Globus pallidus (tissue), 1 donor: ENCODE results near the gene ZDHHC6.
"Not testable (repeated sequence)": the region's sequence is repeated elsewhere in the genome, so short reads cannot be mapped to it uniquely, and the experiment has no call there.

Source experiments
- DNase-seq: peaks from one replicate; pipeline ENCODE4 v3.0.0-alpha.2; 2015; ENCODE audit warnings: low spot score

ZDHHC6 gene

DNA sequence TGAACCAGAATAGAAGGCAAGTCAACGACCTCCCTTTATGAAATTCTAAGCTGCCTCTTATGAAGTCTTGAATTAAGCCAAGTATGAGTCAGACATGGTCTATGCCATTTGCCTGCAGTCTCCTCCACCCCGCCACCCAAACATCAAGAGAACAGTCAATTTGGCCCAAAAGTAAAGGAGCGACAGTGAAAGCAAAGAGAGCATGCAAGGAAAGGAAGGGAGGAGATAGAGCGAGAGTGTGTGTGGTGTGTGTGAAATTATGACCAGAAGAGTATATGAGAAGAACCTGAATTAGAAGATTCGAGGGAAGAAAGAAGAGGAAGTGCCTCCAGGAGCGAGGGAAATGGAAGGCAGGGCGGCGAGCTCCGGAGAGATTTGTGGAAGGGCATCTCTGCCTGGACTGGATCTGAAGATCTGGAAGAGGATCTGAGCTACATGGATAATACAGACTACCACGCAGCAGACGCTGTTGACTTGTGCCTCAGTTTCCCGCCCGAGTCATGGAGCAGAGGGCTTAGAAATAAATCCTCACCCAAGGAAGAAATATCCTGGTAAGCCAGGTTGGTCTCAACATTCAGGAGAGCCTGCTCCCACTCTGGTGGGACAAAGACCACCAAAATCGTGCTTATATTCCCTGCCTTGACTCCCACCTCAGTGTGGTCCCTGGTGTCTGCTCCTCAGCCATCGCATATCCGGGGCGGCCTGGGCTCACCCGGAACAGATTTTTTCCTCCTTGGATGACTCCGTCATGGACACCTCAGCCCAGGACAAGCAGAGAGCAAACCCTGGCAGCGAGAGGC, 459 bp downstream of the ZDHHC6 start:
- DNase-seq: no peak

DNA sequence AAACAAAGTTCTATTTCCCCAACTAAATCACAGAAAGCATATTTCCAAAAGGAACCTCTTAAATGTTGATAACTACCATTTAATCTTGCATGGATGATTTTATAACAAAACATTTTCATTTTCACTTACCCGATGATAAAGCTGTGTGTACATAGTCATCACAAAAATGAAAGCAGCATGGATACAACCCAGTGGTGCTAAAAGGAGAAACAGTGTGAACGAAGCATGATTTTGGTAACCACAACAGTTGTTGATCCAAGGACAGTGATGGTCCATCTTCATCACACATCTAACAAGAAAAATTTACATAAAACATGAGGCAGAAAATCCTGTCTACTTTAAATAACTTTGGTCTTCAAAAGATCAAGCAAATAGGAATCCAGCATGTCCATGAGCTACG, 4.7 kb downstream of the ZDHHC6 start:
- no peak for DNase-seq

DNA sequence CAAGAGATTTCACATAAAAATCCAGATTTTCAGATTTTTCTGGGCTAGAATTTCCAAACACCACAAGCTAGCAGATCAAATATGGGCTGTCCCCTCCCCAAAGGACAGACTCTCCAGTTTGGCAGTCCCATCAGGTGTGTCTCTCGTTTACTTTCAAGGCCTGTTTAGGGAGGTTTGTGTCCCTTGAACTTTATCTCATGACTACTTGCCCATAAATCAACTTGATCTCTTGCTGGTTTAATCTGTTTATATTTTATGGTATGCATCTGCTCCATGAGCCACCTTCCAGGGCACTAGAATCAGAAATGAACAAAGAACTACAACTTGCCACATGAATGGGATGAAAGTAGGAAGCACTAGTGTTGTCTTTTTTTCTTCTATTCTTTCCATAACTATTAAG, 5.2 kb downstream of the ZDHHC6 start:
- no peak for DNase-seq

DNA sequence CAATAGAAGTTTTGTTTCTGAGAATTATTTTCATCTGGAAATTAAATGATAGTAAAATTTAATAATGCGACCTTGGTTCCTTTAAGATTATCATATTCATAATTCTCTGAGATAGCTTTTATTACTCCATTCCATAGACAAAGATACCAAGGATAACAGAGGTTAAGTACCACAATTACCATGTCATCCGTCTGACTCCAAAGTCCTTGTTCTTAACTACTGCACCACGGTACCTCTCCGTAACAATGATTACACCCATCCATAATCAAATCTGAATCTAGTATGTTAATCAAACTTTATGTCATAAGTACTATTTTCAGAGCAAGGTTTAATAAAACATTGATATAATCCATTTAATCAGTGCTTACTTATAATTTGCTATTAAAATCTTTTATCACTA, 8.4 kb downstream of the ZDHHC6 start:
- DNase-seq: no peak

DNA sequence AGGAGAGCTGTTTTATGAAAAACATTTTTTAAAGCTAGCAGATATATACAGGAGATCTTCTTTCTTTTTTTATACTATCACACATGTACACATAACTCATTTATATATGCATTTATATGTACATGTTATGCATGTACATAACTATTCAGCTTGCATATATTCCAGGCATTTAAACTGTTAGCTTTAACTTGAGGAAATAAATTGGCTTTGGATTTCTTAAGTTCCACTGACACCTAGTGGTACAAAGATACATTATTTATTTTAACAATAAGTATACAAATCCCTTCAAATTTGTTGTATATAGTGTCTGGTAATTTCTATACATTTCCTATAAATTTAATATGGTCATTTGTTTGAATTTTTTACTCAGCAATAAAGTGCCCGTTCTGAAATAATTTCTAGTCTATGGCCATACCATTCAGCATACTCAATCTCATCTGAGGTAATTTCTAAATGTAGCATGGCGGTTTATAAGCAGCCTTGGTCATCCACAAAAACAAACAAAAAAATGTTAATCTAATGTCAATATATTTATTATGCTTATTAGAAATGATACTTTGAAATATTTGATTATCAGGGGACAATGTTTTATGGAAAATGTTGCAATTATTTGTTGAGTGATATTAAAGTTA, 11.6 kb downstream of the ZDHHC6 start:
- no peak for DNase-seq

- DNase-seq: no peak
These were observed 13.6 kb downstream of the ZDHHC6 start for GRCh38 chr10:112433136-112433535.

DNA sequence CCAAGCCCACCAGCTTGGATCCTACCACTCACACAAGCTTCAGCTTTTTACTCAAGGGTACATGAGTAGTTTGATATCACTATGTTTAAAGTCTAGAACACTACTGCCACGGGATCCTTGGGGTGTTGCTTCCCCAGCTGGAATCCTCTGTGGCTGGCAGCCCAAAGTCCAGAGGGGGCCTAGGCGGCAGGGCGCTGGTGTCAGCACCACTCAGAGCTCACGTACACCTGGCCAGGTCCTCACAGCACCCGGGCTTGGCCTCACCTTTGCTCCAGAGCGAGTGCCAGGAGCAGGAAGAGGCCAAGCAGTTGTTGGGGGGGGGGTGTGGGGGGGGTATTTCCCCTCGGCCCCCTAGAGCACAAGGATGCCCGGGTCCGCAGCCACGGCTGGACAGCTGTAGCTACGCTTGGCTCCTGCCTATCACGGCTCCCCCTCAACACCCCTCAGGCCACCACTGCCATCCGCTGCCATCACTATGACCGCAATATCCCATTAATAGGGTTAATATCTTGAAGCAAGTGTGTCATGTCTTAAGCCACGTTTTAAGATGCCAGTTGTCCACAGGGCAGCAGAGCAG, 17.0 kb downstream of the ZDHHC6 start:
- DNase-seq: no peak

GRCh38 chr10:112429147-112429546, 17.6 kb downstream of the ZDHHC6 start:
- no peak for DNase-seq

DNA sequence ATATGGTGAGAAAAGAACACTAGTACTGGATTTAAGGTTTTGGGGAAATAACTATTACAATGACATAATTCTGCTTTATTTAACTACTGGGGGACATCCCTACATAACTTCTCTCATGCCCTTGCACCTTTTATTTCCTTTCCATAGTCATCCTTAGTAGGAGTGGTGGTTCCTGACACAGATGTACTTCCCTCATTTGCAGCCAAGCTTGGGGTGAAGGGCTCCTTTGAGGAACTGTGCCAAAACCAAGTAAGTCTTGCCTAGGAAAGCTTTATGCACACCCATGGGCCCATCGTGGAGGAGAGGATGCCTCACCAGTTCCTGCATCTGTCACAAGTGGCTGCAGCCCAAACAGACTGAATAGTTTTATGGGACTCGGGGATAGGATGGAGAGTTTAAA, 20.6 kb downstream of the ZDHHC6 start:
- no peak for DNase-seq

GRCh38 chr10:112424651-112425050, 22.1 kb downstream of the ZDHHC6 start:
- DNase-seq: no peak

DNA sequence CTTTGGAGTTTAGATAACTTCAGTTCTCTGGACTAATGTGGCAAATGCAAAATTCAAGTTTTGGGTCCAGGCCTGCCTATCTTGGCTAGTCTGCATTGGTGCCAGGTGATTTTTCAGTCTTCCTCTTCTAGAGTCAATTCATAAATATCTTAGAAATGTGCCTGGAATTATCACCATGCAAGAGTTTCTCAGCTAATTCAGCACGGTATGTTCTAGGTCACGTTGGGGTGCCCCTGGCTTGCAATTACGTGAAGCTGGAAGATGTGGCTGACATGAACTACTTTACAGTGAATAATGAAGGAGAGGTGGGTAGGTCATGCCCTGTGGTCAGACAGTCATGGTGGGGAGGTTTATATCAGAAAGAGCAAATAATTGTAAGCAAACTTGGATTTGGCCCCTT, 25.0 kb downstream of the ZDHHC6 start:
- DNase-seq: no peak

- DNase-seq: no peak
These were observed 34.0 kb downstream of the ZDHHC6 start for GRCh38 chr10:112412696-112413095.

GRCh38 chr10:112409755-112410154, 37.0 kb downstream of the ZDHHC6 start:
- no peak for DNase-seq

GRCh38 chr10:112409299-112409698, 37.4 kb downstream of the ZDHHC6 start:
- no peak for DNase-seq

DNA sequence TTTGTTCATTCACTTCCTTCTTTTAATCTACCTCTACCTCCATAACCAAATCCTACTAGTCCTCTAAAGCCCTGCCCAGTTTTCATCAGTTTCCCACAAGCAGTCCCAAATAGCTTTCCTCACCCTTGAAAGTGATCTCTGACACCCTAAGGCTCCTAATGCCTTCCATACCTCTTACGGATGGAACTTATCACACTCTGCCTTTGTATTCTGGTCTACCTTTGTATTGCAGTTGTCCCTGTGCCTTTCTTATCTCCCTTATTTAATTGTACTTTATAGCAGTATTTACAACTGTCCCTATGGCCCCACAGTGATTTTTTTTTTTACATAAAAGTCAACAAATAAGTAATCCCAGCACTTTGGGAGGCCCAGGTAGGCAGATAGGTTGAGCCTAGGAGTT, 39.0 kb downstream of the ZDHHC6 start:
- DNase-seq: no peak

GRCh38 chr10:112406806-112407205, 39.9 kb downstream of the ZDHHC6 start:
- DNase-seq: not testable (repeated sequence)

DNA sequence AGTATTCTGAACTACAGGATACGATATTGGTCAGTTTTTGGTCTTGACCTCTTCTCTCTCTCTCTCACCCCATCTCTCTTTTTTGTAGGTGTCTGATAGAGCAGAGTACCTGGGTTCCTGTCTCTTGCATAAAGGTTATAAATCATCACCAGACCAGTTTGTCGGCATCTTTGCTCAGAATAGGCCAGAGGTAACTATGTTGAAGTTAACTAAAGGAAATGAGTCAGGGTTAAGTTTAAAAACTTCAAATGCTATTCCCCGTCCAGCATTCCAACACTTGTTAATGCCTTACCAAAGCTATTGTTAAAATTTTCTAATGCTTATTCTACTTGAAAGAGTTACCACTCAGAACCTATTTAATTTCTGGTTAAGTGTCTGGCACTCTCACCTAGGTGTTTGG, 42.1 kb downstream of the ZDHHC6 start:
- DNase-seq: no peak

DNA sequence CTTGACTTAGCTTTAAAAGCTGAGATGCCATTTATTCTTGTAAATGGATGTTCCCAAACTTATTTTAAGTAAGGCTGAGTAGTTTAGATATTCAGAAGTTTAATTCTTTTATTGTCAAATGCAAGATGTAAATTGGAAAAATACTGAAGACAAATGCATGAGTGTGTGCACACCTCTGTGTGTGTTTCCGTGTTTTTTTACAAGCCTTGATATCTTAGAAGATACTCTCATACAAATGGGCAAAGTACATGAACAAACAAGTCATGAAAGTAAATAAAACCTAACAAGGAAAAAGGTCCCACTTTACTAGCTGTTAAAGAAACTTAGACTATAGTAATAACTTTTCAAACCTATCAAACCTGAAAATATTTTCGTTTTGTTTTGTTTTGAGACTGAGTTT, 43.8 kb downstream of the ZDHHC6 start:
- DNase-seq: no peak

GRCh38 chr10:112397592-112397991, 49.1 kb downstream of the ZDHHC6 start:
- no peak for DNase-seq

GRCh38 chr10:112395809-112396530, 50.7 kb downstream of the ZDHHC6 start:
- no peak for DNase-seq

DNA sequence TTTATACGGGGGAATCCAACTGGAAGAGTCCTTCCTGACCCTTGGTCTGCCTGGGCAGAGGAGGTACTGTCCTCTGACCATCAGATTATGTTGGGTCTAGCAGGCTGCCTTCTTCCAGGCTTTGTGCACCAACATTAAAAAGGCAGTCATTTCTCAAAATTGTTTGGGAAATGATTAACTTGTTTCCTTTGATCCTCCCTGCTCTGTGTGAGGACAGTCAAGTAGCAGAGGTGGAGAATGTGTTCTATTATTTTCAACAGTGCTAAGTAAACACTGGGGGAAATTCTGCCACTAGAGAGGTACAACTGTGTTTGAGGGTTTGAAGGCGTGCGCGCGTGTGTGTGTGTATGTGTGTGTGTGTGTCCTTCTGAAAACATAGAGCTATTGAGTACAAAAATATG, 52.2 kb downstream of the ZDHHC6 start:
- DNase-seq: no peak

- DNase-seq: no peak
These were observed 52.9 kb downstream of the ZDHHC6 start for GRCh38 chr10:112393827-112394226.

GRCh38 chr10:112393341-112393740, 53.4 kb downstream of the ZDHHC6 start:
- no peak for DNase-seq
